ENCODE measurements around the gene DTNBP1.

Gene DTNBP1

DNA sequence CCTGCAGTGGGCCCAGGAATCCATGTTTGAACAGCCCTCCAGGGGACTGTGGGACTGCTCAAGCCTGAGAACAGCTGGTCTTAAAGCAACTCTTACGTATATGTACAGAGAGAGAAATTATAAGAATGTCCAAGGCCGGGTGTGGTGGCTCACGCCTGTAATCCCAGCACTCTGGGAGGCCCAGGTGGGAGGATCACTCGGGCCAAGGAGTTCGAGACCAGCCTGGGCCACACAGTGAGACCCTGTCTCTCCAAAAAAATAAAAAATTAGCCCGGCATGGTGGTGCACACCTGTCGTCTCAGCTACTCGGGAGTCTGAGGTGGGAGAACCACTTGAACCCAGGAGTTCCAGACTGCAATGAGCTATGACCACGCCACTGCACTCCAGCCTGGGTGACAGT, 134.0 kb downstream of the DTNBP1 start:
- DNase-seq: no peak

DNA sequence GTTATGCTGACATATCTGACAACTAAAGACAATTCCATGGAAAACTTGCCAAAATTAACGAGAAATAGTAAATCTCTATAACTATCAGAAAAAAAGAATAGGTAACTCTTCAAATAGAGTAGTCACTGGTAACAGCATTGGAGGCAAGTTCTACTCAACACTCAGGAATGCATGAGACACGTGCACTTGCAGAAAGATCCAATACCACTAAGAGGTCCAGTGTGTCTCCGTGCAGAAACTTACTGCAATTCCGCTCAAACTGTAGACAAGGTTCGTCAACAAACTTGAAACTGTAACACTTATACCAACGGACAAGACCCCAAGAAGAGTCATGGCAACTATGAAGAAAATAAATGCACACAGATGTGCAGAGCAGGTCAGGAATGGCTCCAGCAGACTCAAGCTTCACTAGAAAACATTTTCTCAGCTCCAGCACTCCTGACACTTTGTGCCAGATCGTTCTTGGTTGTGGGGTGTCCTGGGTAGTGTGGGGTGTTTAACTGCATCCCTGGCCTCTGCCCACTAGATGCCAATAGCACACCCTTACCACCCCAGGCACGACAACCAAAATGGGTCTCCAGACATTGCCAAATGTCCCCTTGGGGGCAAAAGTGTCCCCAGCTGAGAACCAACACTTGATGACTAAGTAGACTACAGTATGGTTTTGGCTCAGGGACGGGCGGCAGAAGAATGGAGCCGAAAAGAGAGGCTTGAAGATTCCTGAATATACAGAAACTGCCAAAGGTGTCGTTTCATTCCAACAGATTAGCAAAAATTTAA, 134.8 kb downstream of the DTNBP1 start:
- no peak for DNase-seq

DNA sequence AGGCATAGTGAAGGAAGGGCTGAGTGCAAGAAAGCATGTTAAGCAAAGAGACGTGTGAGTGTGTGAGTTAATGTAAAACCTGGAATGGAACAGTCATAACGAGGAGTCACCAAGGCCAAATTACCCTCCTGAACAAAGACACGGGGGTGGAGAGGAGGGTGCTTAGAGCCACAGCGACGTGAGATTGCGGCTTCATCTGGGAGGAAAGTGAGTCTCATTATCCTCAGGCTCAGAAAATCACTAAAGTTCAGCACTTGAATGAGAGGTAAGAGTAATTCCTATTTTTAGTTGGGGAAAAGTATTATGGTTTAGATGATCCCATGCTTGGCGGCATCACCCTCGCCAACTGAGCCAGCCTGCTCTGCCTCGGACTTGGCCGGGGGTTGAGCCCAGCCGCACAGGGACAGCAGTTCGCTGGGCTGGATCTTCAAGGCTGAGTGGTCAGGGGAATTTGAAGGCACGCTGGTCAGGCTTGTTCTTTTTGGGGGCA, 136.6 kb downstream of the DTNBP1 start:
- no peak for DNase-seq

DNA sequence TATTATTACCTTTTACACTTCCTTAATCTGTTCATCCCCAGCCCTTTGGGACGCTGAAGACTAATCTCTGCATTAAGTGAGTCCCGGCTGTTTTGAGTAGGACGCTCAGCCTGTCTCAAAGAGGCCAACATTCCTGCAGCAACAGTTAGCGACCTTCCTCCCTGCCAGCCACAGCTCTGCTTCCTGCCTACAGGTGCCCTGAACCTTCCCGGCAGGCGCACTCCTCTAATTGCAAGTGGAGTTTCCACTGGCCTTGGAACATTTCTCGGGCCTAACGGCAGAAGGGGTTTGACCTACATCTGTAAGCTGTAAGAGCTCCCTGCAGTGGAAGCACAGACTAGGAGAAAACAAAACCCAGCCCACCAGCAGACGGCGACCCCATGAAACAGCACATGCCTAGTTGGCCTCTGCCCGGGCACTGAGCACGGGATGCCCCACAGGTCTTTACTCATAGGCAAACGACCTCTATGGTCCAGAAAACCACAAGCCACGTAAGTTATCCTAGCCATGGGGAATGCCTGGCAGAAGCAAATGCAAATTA, 137.9 kb downstream of the DTNBP1 start:
- no peak for DNase-seq

DNA sequence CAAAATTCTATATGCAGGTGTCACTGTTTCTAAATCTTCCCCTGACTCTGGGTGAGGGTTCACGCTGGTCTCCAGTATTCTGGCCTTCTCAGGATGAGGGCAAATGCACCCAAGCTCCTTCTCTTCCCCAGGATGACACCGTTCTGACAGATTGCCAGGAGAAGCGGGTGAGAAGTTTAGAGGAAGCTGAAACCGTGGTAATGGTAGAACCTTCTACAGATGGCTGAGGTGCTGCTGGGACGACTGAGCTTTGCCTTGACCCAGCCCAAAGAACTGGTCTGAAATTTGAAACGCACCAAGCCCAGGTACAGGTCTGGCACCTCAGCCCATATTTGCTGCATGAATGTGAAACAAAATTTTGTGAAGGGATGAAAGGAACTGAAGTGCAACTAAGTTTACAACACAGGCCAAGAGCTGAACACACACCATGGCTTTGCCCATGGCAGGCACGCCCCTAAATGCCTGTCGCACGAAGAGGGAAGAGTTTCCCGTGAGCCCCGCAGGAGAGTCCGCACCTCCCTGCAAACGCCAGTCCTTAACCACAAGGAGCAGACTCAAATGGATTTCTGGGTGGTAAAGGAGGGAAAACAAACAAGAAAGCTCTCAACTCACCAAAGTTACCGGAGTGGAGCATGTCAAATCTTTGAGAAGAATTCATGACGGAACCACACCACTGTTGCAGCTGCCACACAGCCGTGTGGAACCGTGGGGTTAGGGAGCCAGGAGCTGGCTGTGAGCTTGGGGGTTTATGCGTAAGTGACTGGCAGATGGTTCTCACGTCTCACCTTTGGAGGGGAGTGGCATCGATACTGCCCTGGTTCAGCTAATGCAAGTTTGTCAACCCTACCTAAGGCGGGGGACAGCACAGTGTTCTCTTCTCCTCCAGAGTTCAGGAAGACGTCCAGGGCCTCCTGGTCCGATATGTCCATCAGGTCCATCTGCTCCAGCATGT, 138.9 kb downstream of the DTNBP1 start:
- no peak for DNase-seq

DNA sequence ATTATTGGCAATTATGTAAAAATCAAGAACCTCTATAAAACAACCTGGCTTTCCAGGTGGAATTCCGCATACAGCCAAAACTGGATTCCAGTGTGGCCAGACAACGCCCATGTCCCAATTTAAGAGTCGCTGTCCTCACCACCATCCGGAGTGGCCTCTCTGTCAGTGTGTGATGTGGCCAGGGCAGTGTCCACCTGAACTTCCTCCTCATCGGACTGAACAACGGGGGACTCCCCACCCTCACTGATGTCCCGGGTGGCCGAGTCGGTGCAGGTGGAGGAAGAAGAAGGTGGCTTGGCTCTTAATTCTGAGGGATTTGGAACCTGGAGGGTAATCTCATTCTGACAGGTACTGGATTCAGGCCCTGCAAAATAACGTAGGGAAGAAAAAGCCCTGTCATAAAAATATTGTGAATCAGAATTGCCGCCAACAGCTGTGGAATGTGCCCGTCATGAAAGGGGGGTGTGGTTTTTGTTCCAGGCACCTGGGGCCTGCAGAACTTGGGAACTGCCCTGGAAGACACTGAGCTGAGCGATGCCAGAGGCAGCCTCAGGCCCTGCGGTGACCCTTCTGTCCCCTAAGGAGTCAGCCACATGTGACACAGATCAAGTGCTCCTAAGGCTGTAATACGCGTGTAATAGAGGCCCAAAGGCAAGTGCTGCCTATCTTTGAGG, 139.8 kb downstream of the DTNBP1 start:
- DNase-seq: no peak

DNA sequence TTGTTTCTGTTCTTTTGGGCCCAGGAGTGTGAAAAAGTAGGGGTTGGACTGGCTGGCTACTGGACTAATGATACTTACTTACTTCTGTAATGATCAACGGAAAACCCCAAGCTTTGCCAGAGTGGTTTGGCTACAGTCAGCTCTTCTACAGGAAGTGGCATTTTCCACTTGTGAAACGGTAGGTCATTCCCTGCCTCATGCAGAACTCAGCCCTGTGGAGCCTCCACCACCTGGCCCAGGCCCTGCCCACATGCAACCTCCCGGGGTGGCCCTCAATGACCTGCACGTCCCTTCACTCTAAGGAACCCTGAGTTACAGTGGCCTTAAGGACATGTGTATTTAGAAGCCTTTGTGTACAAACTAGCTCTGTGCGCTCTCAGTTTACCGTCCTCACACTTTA, 140.4 kb downstream of the DTNBP1 start:
- no peak for DNase-seq

DNA sequence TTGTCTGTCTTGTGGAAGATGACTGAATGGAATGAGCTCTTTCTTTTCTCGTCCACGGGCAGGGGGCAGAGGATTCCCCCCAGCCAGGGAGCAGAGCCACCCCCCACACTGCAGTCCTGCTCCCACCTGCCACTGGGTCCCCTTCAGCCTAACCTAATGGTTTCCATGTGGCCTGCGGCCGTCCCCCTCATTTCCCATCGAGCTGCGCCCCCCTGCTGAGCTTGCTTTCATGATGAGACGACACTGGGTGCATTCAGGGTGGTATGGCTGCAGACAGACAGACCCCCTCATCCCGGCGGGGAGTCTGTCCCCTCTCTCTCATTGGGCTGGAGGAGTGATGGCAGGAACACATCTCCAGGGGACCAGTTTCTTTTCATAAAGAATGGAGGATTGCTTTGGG, 140.8 kb downstream of the DTNBP1 start:
- DNase-seq: no peak

DNA sequence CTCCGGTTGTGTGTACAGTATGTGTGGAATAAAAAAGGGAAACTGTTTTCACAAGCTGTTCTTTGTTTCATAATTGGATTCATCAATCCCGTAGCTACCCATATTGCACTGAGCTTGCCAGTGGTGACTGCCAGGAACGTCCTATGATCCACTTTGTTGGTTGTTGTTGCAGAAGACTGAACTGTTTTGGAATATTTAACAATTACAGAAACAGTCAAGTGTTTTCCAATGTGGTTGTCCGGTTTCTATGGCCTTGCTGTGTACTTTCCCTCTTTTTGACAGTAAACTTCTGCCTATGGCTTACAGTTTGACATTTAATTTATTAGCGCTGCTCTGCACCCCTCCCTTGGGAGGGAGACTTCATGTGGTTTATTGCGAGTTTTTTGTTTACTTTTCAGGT, 141.2 kb downstream of the DTNBP1 start:
- DNase-seq: no peak

DNA sequence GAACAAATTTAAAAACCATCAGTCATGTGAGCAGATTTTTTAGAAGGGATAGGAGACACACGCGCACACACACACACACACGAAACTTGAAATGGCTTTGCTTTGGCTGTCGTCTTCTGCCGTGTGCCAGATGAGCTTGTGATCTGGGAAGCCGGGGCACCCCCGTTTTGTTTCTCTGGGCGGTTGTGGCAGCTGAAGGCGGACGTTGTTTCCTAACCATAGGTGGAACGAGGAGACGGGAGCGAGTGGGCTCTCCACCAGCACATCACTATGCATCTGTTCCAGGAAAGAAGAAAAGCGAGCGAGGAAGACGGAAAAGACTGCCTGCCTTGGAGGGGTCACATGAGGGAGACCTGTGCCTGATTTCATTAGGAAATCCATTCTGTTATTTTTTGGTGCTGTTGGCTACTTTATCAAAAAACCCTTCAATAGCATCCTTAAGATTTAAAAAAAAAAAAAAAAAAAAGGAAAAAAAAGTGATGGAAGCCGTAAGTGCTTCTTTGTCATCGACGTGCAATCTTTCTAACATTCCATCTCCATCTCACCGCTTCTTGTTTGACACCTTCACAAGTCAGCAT, 142.1 kb downstream of the DTNBP1 start:
- DNase-seq: no peak

DNA sequence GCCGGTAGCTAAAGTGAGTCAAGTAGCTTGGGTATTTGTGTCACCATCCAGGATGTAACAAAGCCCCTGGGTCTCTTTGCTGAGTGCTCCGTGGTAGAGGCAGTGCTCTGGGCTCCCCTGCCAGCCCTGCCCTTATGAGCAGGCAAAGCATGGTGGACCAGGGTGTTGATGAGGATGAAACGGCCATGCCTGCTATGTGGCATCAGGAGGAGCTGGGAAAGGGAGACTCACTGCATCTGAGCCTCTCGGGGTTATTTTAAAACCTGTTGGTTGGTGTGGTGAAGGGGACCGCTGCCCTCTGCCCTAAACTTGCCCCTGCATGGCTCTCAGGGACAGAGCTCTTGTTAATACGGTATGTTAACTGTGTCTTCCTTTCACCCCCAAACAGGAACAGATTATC, 143.1 kb downstream of the DTNBP1 start:
- DNase-seq: no peak

DNA sequence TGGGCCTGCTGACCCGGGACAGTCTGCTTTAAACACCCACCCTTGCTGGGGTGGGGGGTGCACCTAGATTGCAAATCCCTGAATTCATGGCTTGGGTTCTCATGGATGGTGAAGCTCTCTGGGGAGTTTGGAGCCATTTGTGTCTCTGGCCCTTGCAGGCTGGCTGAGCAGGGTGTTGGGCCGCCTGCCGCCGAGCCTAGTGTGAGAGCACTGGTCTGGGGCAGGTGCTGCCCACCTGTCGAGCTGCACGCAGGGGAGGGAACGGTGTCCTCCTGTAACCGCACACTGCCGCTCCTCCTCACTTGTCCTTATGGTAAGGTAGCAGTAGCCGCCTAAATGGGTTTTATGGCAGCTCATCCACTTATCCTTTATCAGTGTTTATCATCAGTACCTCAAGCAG, 143.9 kb downstream of the DTNBP1 start:
- DNase-seq: no peak

DNA sequence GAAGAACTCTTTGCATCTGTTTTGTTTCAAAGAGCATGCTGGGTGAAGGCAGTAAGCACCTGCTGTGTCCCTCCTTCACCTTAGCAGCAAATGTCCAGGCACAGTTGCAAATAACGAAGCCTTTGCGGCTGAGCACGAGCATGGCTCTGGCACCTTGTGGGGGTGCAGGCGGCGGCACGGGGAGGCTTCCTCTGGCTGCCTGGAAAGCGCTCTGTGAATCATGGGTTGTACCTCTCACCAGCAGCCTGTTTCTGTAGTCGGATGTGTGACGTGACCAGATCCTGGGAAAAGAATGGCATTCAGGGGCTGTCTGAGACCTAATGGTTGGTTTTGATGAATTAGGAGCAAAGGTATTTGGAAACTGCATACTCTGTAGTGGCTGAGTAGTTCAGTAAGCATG, 144.8 kb downstream of the DTNBP1 start:
- DNase-seq: no peak

DNA sequence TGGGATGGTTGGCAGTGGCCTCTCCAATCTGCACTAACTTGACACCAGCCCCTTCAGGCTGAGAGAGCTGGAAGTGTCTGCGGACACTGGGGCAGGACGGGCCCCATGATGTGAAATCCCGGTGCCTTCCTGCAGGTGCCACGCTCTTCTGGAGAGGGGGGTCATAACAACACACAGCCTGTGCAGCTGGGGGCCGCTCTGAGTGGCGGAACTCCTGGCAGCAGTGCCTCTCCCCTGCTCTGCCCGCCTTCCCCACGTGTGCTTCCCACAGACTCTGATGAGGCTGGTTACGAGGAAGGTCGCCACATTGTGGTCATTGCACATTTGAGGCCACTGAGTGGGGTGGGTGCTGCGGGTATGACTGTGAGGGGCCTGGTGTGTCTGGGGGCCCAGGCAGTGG, 145.2 kb downstream of the DTNBP1 start:
- DNase-seq: no peak

DNA sequence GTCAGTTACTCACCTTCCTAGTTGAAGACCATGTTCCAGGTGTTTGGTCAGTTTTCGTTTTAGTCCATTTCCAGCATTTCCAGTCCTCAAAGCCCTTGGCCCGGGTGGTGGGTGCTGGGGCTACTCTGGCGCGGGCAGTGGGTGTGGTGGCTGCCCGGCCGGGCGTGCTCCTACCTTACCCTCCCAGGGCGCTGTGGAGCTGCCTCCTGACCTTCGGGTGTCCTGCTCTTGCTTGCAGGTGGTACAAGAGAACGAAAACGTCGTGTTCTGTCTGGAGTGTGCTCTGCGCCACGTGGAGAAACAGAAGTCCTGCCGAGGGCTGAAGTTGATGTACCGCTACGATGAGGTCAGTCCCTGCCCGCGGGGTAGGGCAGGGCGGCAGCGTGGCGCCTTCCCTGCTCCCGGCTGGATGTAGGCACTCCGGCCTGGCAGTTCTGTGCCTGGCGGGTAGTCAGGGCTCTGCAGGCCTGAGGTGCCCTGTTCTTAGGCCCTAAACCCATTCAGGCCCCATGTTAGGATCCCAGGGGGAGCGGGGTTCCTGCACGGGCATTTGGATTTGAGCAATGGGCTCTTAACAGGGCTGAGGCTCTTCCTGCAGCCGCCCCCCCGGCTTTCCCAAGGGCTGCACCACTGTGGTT, 145.8 kb downstream of the DTNBP1 start:
- no peak for DNase-seq

DNA sequence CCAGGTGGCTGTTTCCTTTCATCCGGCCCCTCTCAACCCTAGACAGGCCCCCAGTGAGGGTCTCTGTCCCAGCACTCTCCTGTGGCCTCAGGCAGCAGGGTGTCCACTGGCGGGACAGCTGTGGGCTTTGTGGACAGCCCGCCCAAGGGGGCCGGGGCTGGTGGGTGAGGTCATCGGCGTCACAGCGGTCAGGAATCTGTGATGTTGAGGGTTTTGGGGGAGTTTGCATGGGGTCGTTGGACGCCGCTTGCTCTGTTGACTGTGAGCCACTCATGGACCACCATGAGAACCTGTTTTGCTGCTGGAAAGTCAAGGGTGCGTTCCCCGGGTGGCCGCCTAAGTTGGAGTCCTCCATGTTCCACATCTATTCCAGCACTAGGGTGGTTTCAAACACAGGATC, 146.4 kb downstream of the DTNBP1 start:
- no peak for DNase-seq

DNA sequence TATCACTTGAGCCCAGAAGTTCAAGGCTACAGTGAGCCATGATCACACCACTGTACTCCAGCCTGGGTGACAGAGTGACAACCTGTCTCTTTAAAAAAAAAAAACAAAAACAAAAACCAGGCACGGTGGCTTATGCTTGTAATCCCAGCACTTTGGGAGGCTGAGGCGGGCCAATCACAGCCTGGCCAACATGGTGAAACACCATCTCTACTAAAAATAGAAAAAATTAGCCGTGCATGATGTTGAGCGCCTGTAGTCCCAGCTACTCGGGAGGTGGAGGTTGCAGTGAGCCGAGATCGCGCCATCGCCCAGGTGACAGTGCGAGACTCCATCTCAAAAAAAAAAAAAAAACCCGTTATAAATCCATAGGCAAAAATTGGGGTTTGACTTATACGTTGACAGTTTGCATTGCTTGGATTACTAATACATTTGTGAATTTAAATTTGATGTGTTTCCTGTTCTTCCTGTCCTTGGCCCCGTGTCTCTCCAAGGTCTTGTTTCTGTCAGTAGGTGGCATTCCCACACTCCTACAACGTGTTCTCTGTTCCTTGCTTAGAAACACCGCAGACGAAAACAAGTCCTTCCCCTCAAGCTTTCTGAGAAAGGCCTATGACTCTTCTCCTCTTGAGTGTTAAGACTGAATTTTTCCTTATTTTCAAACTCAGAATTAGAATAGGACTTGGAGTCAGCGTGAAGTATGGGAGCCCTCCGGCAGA, 147.0 kb downstream of the DTNBP1 start:
- no peak for DNase-seq

DNA sequence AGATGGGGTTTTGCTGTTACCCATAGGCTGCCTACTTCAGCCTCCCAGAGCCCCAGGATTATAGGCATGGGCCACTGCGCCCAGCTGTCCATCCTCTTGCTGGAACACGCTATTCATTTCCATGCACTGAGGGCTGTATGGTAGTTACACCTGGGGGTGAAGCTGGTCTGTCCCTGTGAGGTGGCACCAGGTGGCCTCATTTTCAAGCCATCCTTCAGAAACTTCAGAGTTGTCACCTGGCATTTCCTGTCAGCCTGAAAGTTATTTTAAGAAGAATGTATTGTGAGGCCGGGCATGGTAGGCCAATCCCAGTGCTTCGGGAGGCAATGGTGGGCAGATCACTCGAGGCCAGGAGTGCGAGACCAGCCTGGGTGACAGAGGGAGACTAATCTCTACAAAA, 147.6 kb downstream of the DTNBP1 start:
- peak; percentile 10 for DNase-seq

DNA sequence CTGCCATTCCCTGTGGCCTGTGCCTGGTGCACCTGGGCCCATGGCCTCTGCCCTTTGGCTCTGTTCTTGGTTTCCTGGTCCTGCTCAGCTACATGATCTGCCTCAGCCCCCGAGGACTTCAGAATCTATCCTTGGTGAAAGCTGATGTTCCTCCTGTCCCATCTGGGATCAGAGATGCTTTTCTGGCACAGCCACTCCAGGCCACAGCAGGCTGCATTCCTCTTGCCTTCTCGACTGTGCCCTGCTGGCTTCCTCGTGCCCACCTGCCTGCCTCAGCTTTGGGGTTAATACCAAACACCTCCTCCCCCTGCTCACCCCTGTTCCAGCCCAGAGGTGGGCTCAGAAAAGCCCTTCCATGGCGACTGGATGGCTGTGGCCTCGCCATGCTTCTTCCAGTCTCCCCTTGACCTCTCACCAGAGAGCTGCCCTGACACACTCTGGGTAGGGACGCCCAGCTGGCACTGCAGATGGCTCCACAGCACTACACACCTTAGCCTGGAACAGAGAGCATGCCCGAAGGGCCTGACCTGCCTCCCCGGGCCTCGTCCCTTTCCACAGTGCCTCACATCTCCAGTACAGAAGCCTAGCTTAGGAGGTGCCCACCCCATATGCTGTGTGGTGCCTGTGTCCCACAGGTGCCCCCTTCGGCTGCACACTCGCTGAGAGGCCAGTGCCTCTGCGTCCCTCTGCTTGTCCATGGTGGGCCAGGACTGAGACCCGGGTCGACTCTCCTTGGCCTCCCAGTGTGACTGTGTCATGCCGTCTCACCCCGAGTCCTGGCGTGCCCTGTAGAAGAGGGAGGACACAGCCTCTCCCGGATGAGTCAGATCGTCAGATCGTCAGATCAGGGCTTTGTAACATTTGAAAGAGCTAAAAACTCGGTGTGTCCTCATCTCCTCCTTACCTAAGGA, 148.8 kb downstream of the DTNBP1 start:
- no peak for DNase-seq

DNA sequence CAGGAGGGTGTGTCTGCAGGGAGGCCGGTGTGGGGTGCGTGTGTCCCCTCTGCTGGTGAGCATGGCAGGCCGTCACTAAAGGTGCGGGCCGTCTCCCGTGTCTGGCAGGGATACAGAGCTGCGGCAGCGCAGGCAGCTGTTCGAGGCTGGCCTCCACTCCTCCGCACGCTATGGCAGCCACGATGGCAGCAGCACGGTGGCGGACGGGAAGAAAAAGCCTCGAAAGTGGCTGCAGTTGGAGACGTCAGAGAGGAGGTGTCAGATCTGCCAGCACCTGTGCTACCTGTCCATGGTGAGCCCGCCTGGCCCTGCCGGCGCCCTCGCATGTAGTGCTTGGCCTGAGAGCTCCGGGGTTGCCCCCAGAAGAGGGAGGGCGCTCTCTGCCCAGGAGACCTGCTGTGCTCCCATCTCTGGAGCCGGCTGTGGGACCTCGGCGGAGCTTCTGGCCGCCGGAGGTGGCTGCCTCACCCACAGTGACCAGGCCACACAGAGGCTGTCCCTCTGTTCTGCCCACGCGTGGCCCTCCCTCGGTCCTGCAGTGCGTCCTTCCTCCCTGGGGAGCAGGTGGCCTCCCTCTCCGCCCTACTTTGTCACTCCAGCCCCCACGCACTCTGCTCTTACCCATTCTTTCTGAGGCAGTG, 149.6 kb downstream of the DTNBP1 start:
- no peak for DNase-seq

All from hematopoietic multipotent progenitor cell treated with erythropoietin and hydrocortisone succinate and interleukin-3 and kit ligand, for 8 days (in vitro differentiated cells).